A549 treated with Mapracorat at 1 μM for 4 hours (cell line): ENCODE measurements around the gene ACSM2A. TPM values are rescaled to one million over a fixed set of nuclear protein-coding genes. Genes with fewer than 3 reads are reported as not detected.

Source experiments
- total RNA-seq: library from RNA; stranded (reverse); fragments of 200-300 nt; extraction: Qiagen RNA extraction; gene quantifications from 5 replicates; pipeline ENCODE4 v1.2.3, GENCODE V29; 2022

Gene ACSM2A
- not detected in 5 replicates for total RNA-seq

GRCh38 chr16:20451364-20451763 lies at the start of gene ACSM2A:
ACSM2A (plus strand) TSS chr16:20451521; CDS start chr16:20460115, 8,594 bp downstream.

GRCh38 chr16:20404637-20405036 lies 46.7 kb upstream of the ACSM2A start, which contains the start of gene PDILT:
PDILT (minus strand) TSS chr16:20404737; CDS start chr16:20399300, 5,437 bp downstream.

GRCh38 chr16:20409398-20410120 lies 41.8 kb upstream of the ACSM2A start, which contains the start of gene ACSM5:
ACSM5 (plus strand) TSS chr16:20409534; CDS start chr16:20411485, 1,951 bp downstream.

Other genes starting within 250 kb of the ACSM2A start
- gene GP2, start 124.0 kb upstream of the ACSM2A start, total RNA-seq: not detected in 5 replicates
- gene UMOD, start 98.8 kb upstream of the ACSM2A start, total RNA-seq: not detected in 5 replicates
- gene PDILT, start 46.8 kb upstream of the ACSM2A start, total RNA-seq: not detected in 5 replicates
- 0.18 TPM in 1 of 5 replicates, not detected in the others for gene ACSM5, start 42.0 kb upstream of the ACSM2A start, total RNA-seq
- gene ACSM2B, start 124.8 kb downstream of the ACSM2A start, total RNA-seq: not detected in 5 replicates
- not detected in 5 replicates for gene ACSM1, start 246.2 kb downstream of the ACSM2A start, total RNA-seq